HAP-1 (cell line): ENCODE measurements around the gene TSGA10.
A peak's percentile ranks its signal among the peaks of the same experiment; 100 is the strongest.

Experiments
- DNase-seq, 2 experiments: peaks; one replicate each; pipeline ENCODE4 v3.0.0-alpha.2; 2016 to 2020; ENCODE audit warnings: low spot score in 2 of 2
- H3K27me3 ChIP-seq: fragments of 250-450 bp; sonication (Bioruptor Pico); 2 replicates; pipeline ENCODE4 v1.5.1; 2020; ENCODE audit warnings: low read depth, mild to moderate bottlenecking, moderate library complexity
- H3K36me3 ChIP-seq: fragments of 250-450 bp; sonication (Bioruptor Pico); replicated peaks from 2 replicates; pipeline ENCODE4 v1.5.1; 2020; ENCODE audit warnings: mild to moderate bottlenecking
- H3K4me1 ChIP-seq: fragments of 250-450 bp; sonication (Bioruptor Pico); 2 replicates; pipeline ENCODE4 v1.5.1; 2020; ENCODE audit warnings: mild to moderate bottlenecking
- H3K4me3 ChIP-seq: fragments of 250-450 bp; sonication (Bioruptor Pico); 2 replicates; pipeline ENCODE4 v1.5.1; 2020; ENCODE audit warnings: mild to moderate bottlenecking, moderate library complexity
- H3K9me3 ChIP-seq: fragments of 250-450 bp; sonication (Bioruptor Pico); 2 replicates; pipeline ENCODE4 v1.5.1; 2020; ENCODE audit warnings: mild to moderate bottlenecking, moderate library complexity
- in situ Hi-C: fragments of 300-500 bp; cut with MboI; formaldehyde crosslinking; loops from 3 replicates; pipeline ENCODE4 v1.14.3; 2020; ENCODE audit warnings: low sequenced_read_pairs, inconsistent platforms, mixed read lengths

TSGA10 gene

DNA sequence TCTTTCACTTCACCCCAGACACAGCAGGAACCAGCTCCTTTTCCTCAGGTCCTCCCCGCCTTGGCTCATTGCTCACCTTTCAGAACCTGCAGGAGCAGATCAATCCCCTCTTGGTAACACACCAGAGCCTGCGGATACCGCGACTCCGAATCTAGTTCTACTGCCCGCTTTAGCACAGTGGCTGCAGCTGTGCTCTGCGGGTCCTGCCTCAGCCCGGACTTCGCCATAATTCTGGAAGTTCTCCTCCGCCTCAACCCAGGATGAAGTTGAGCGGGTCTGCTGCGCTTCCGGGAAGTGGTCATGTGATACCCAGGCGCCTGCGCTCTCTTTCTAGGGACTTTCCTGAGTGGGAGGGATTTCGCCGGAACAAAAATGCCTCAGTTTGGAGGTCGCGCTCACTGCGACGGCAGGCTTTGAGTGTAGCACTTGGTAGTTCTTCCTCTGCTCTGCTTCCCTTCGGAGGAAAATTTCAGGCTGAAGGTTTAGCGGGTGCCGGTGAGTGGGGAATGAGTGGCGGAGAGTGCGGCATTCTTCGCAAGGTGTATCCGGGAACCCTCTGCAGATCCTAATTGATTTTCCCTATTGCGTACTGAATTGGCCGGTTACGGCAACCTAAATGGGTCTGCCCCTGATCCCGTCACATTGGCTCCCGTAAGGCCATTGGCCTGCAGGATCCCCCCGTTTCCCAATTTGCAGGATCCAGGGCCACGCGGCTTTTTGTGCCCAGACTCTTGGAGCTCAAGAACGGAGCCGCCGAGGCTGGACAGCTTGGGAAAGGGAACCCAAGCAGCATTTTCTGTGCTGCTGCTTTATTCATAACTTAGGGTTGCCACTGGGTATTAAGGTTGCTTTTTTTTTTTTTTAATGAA lies 26.2 kb upstream of the TSGA10 start, which contains the start of the genes MITD1 and MRPL30:
MITD1 (minus strand) TSS at position 304 of the 869 bp plus-strand sequence; CDS start at position 227, 77 bp downstream.
MRPL30 (plus strand) TSS at position 430 of the 869 bp plus-strand sequence. CDS start 5,020 bp downstream, outside the sequence.
- H3K36me3 ChIP-seq: no peaks in the 10 kb centered on the region; the same call in none of the 2 replicates
- H3K27me3 ChIP-seq: no peaks in the 10 kb centered on the region
- in situ Hi-C loops: loop anchor here (25.0 kb wide), 1 partner anchor 306 kb away; the partner anchor contains the start of gene REV1
- DNase-seq: peak; percentile 93
- peaks cover 7% of the 10 kb centered on the region for H3K4me1 ChIP-seq
- no peaks in the 10 kb centered on the region for H3K9me3 ChIP-seq
- peak within 1 kb of the TSS; percentile 73 for H3K4me3 ChIP-seq

DNA sequence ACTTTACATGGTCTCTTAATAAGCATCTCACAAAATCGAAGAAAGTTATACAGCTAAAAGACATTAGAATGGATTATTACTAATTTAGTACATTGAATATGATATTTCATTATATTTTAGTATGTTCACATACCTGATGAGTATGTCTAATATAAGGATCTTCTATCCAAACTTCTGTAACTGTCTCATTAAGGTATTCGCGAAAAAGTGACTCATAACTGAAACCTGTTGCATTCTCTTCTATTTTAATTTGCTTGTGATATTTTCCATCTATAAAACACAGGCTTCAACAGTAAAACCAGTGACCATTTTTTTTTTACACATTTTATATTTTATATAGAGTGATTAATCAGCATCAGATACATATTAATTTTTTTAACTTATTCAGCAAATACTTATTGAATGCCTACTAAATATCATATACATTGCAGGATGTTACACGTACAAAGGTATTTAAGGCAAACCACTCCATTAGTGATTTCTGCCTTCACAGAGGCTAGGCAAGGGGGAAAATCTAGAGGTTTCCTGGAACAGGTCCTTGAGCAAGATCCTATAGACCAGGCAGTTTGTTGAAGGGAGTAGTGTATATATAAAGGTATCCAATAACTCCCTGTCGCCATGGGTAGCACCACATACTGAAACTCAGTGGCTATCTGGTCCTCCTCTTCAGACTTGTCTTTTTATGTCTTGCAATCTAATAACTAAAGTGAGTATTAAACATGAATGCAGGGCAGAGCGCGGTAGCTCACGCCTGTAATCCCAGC lies 16.8 kb upstream of the TSGA10 start:
- Histone ChIP-seq H3K9me3 (no peaks in the 10 kb centered on the region), H3K27me3 (no peaks in the 10 kb centered on the region), H3K4me3 (no peak overlapping the region), H3K4me1 (no peaks in the 10 kb centered on the region), H3K36me3 (peaks cover 19% of the 10 kb centered on the region)
- in situ Hi-C loops: no loop called here
- DNase-seq: no peak

DNA sequence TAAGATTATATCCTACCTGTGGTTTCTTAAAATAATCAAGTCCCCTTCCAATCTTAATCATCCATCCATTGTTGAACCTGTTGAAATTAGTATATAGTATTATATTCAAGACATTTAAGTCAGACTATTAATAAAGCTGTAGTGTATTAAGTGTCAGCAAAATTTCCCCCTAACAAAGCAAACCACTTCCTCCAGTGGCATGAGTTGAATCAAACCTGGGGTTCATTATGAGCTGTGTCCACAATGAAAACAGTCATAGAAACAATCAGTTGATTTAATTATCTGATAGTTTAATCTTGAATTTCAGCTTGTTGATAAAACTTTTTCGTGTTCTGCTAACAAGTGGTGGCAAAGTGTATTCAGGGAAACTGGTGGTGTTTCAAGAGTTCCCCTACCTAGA lies 14.8 kb upstream of the TSGA10 start:
- Histone ChIP-seq H3K36me3 (peaks cover 19% of the 10 kb centered on the region), H3K9me3 (no peaks in the 10 kb centered on the region), H3K4me3 (no peak overlapping the region), H3K27me3 (no peaks in the 10 kb centered on the region), H3K4me1 (no peaks in the 10 kb centered on the region)
- DNase-seq: no peak
- in situ Hi-C loops: no loop called here

DNA sequence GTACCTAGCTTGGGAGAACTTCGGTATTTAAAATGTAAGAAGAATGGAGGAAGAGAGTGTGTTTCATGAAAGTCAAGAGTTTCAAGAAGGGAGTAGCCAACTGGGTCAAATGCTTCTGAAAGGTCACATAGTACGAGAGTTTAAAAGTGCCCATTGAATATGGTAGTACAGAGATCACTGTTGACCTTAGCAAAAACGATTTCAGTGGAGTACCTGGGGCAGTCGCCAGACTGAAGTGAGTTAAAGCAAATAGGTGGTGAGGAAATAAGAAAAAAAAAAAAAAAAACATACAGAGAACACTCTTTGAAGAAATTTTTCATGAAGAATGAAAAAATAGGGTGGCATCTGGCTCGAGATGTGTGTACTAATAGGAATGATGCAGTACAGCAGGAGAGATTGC lies 11.5 kb upstream of the TSGA10 start:
- peaks cover 17% of the 10 kb centered on the region for H3K36me3 ChIP-seq
- no peak for DNase-seq
- no peaks in the 10 kb centered on the region for H3K4me1 ChIP-seq
- no peaks in the 10 kb centered on the region for H3K9me3 ChIP-seq
- no peaks in the 10 kb centered on the region for H3K27me3 ChIP-seq
- no peak overlapping the region for H3K4me3 ChIP-seq
- in situ Hi-C loops: no loop called here

- no peaks in the 10 kb centered on the region for H3K27me3 ChIP-seq
- DNase-seq: no peak
- no peaks in the 10 kb centered on the region for H3K4me1 ChIP-seq
- in situ Hi-C loops: no loop called here
- no peaks in the 10 kb centered on the region for H3K9me3 ChIP-seq
- no peak overlapping the region for H3K4me3 ChIP-seq
- H3K36me3 ChIP-seq: peaks cover 12% of the 10 kb centered on the region
Measured at GRCh38 chr2:99159594-99159993, 4.9 kb upstream of the TSGA10 start.

- in situ Hi-C loops: no loop called here
- Histone ChIP-seq H3K9me3 (no peaks in the 10 kb centered on the region), H3K4me3 (no peak overlapping the region), H3K4me1 (peaks cover 5% of the 10 kb centered on the region), H3K27me3 (no peaks in the 10 kb centered on the region), H3K36me3 (peaks cover 12% of the 10 kb centered on the region)
- no peak for DNase-seq
Measured at GRCh38 chr2:99158599-99158998, 3.9 kb upstream of the TSGA10 start.

DNA sequence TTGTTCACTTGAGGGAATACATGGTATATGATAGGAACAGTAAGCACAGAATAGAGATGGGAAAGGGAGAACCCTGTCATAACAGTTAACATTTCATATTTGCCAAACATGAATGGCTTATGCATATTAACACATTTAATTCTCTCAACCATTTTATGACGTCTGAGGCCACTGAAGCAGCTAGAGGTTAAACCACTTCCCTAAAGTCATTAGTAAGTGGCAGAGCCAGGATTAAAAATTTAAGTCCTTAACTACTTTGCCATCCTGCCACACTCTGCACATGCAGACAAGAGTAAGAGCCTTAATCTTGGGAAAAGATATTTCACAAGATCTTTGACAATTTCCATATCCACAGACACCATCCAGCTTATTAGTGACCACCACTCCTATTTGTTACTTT lies 2.1 kb upstream of the TSGA10 start:
- peaks cover 5% of the 10 kb centered on the region for H3K4me1 ChIP-seq
- H3K4me3 ChIP-seq: no peak overlapping the region
- in situ Hi-C loops: no loop called here
- no peak for DNase-seq
- H3K27me3 ChIP-seq: no peaks in the 10 kb centered on the region
- H3K9me3 ChIP-seq: no peaks in the 10 kb centered on the region
- peaks cover 9% of the 10 kb centered on the region for H3K36me3 ChIP-seq

- in situ Hi-C loops: no loop called here
- Histone ChIP-seq H3K36me3 (0 out of 2 replicates have a peak, but pooled peaks cover 2% of the 10 kb centered on the region), H3K9me3 (no peaks in the 10 kb centered on the region), H3K4me1 (peaks cover 5% of the 10 kb centered on the region), H3K27me3 (no peaks in the 10 kb centered on the region), H3K4me3 (peak overlapping the region; percentile 67)
- no peak for DNase-seq
Measured at GRCh38 chr2:99153921-99154604, 679 bp downstream of the TSGA10 start.

GRCh38 chr2:99152199-99152895 lies 2.4 kb downstream of the TSGA10 start:
- Histone ChIP-seq H3K4me3 (no peak overlapping the region), H3K9me3 (no peaks in the 10 kb centered on the region), H3K36me3 (0 out of 2 replicates have a peak, but pooled peaks cover 2% of the 10 kb centered on the region), H3K27me3 (no peaks in the 10 kb centered on the region), H3K4me1 (peaks cover 5% of the 10 kb centered on the region)
- in situ Hi-C loops: no loop called here
- DNase-seq: no peak

GRCh38 chr2:99150706-99151105 lies 4.0 kb downstream of the TSGA10 start:
- Histone ChIP-seq H3K4me1 (peaks cover 5% of the 10 kb centered on the region), H3K36me3 (no peaks in the 10 kb centered on the region), H3K9me3 (no peaks in the 10 kb centered on the region), H3K27me3 (no peaks in the 10 kb centered on the region), H3K4me3 (no peak overlapping the region)
- DNase-seq: no peak
- in situ Hi-C loops: no loop called here

- H3K4me3 ChIP-seq: peak within 1 kb of the TSS; percentile 93
- in situ Hi-C loops: no loop called here
- no peaks in the 10 kb centered on the region for H3K36me3 ChIP-seq
- H3K4me1 ChIP-seq: peaks cover 14% of the 10 kb centered on the region
- no peaks in the 10 kb centered on the region for H3K9me3 ChIP-seq
- H3K27me3 ChIP-seq: no peaks in the 10 kb centered on the region
- peak; percentile 85 to 97 for DNase-seq
Measured at GRCh38 chr2:99141110-99142108, 13.3 kb downstream of the TSGA10 start, which contains the start of gene C2orf15. C2orf15 (plus strand) TSS chr2:99141707; CDS start chr2:99150559, 8,852 bp downstream.

DNA sequence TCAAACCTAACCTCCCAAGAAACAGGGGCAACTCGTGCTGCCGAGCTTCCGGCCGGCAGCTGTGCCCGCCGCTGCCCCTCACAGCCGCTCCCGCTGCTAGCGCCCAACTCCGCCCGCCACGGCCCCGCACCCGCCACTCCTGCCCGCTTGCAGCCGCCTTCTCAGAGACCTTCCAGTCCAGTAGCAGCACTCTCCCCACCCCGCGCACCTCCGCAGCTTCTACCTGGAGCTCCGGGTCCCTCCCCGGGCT lies 14.0 kb downstream of the TSGA10 start:
- H3K9me3 ChIP-seq: no peaks in the 10 kb centered on the region
- in situ Hi-C loops: no loop called here
- H3K4me3 ChIP-seq: peak overlapping the region; percentile 93
- H3K4me1 ChIP-seq: peaks cover 14% of the 10 kb centered on the region
- H3K36me3 ChIP-seq: no peaks in the 10 kb centered on the region
- no peaks in the 10 kb centered on the region for H3K27me3 ChIP-seq
- DNase-seq: no peak
